Heart right ventricle (tissue), 16 donors: ENCODE results near the gene NRXN2. TPM values are rescaled to one million over a fixed set of nuclear protein-coding genes. Genes with fewer than 3 reads are reported as not detected.
A peak's percentile ranks its signal among the peaks of the same experiment; 100 is the strongest.

Source experiments
- ATAC-seq, 8 donors: fragments of 200-7000 bp; cut with Tn5 transposase; one replicate each; pipeline ENCODE4 v1.9.1; 2020; ENCODE audit warnings: mild to moderate bottlenecking in 8 of 8, moderate library complexity in 8 of 8, moderate number of reproducible peaks in 1 of 8
- DNase-seq, 2 donors: peaks; one replicate each; pipeline ENCODE4 v3.0.0-alpha.2; 2020
- H3K27ac ChIP-seq, 10 donors: fragments of 200-600 bp; sonication (generic) in 2 of 10; one replicate each; pipeline versions ENCODE4 v1.5.0 to v1.8.0; 2020 to 2022; ENCODE audit warnings: mild to moderate bottlenecking in 3 of 10
- H3K27me3 ChIP-seq, 7 donors: fragments of 200-600 bp; one replicate each; pipeline ENCODE4 v1.8.0; 2021 to 2022; ENCODE audit warnings: mild to moderate bottlenecking in 2 of 7
- H3K36me3 ChIP-seq, 9 donors: fragments of 200-600 bp; sonication (generic) in 1 of 9; one replicate each; pipeline versions ENCODE4 v1.5.0 to v1.8.0; 2020 to 2022; ENCODE audit warnings: mild to moderate bottlenecking in 2 of 9
- H3K4me1 ChIP-seq, 9 donors: fragments of 200-600 bp; sonication (generic) in 1 of 9; one replicate each; pipeline versions ENCODE4 v1.5.0 to v1.8.0; 2020 to 2022; ENCODE audit warnings: mild to moderate bottlenecking in 4 of 9
- H3K4me3 ChIP-seq, 10 donors: fragments of 200-600 bp; sonication (generic) in 2 of 10; one replicate each; pipeline versions ENCODE4 v1.5.0 to v1.8.0; 2020 to 2022; ENCODE audit warnings: mild to moderate bottlenecking in 7 of 10, moderate library complexity in 2 of 10
- H3K9me3 ChIP-seq, 11 donors: fragments of 200-600 bp in 10 of 11; sonication (generic) in 2 of 11; one replicate each; pipeline versions ENCODE4 v1.5.0 to v1.8.0; 2013 to 2022; ENCODE audit warnings: mild to moderate bottlenecking in 2 of 11, control low read depth in 1 of 11, moderate library complexity in 1 of 11
- CTCF ChIP-seq, 9 donors: fragments of 200-600 bp; sonication (generic) in 2 of 9; IDR thresholded peaks; one replicate each; pipeline versions ENCODE4 v1.5.0 to v1.8.0; 2021 to 2022; ENCODE audit warnings: antibody characterized with exemption in 9 of 9, mild to moderate bottlenecking in 5 of 9, moderate library complexity in 1 of 9
- WGBS, 2 donors: extraction: QIAGEN DNeasy Blood & Tissue Kit; methylation state at CpG; one replicate each; pipeline ENCODE4 v1.1.7; 2013; ENCODE audit warnings: inconsistent platforms in 1 of 2; 5-methylcytosine and 5-hydroxymethylcytosine counted together
- intact Hi-C, 10 donors: fragments of 100-400 bp; cut with DNase I; formaldehyde crosslinking; loops; one replicate each; pipeline versions ENCODE4 v1.11.1 to v1.14.2; 2022
- polyA plus RNA-seq, 2 donors: library from polyadenylated mRNA; stranded (reverse); fragments of 200-250 nt; gene quantifications; one replicate each; pipeline ENCODE4 v1.2.3, GENCODE V29; 2013
- total RNA-seq, 10 donors: library from RNA; stranded (reverse); fragmentation: NEBNext Ultra II Directional in 3 of 10; extraction: Animal tissue kit (Norgen Biotek cat#: 25700) in 3 of 10; gene quantifications; one replicate each; pipeline versions ENCODE4 v1.2.1 to v1.2.4, GENCODE V29; 2021 to 2023
- donor health status: Arrhythmogenic right ventricular cardiomyopathy.
- donor health status: ischemic (EF 13 %, LVEDD 7.1; RV severe dilation, severe dysfunction).
- donor health status: healthy with polysubstance abuse.
- donor health status: DM: no; HTN: yes; CAD: no.
- donor health status: DM: no; HTN: no; CAD: no.
- donor health status: ischemic (EF 25% LVEDD 6.9; RV normal size, moderate dysfunction).
- donor health status: ischemic (EF 25% LVEDD 5.7; RV mildly dilated, moderate dysfunction).
- donor health status: healthy.
- donor health status: DM: yes; HTN: yes; CAD: no.
- donor health status: Ischemic cardiomyopathy.
- donor health status: ischemic (EF 35%, LVEDD 5.7; RV mildly dilated, moderate dysfunction).
- donor health status: nonischemic (EF 11% LVEDD 7.7; RV severe dilation, severe dysfunction).
- donor health status: DM: yes; HTN: yes; CAD: no.
- donor health status: PGD.
- donor health status: ischemic (EF 29% LVEDD 5.4; RV normal size, mild dysfunction).
- donor health status: nonischemic (EF 23%, LVEDD 6.1; RV moderate dilation, normal function).

Gene NRXN2
- total and polyA plus RNA-seq, 12 donors: 0.45 to 5.5 (median 1.4) TPM

DNA sequence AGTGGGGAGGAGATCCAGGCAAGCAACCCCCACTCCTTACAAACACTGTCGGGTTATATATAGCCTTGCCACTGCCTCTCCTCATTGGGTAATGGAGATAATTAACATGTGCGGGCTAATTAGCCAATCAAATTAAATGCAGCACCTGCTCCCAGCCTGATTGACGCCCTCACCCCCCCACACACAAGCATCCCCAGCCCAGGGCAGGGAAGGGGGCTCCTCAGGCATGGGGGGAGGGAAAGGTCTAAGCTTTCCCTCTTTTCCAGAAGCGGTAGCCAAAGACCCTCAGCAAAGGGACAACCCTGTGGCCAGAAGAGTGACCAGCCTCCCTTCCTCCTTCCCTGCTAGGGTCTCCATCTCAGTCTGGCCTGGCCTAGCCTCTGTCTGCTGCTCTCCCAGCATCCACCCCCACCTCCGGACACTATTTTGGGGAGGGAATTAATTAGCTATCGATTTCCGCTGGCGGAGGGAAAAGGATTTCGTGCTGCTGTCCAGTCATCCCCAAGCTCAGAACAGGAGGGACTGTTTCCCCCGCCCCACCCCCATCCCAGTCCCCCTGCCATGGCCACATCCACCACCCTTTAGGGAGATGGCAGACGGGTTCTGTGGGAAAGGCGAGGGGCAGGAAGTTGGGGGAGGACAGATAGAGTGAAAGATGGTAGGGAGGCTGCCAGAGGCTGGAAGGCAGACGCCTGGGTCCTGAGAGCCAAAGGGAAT lies 7.1 kb downstream of the NRXN2 start:
- Histone ChIP-seq H3K4me3 (no peak overlapping the region), H3K4me1 (peaks cover 0 to 8% (median 0%) of the 10 kb centered on the region in 9 donors), H3K36me3 (no peaks in the 10 kb centered on the region), H3K27ac (no peak overlapping the region), H3K27me3 (peaks cover 30 to 100% (median 98%) of the 10 kb centered on the region in 7 donors), H3K9me3 (no peaks in the 10 kb centered on the region)
- intact Hi-C loops: no loop called here
- DNase-seq (no peak), ATAC-seq (no peak)
- no peak for TF ChIP-seq CTCF (IDR thresholded peaks at IDR 0.05)
- WGBS, 2 donors: 46 to 50% methylated on average over 13 of the region's 13 CpGs

DNA sequence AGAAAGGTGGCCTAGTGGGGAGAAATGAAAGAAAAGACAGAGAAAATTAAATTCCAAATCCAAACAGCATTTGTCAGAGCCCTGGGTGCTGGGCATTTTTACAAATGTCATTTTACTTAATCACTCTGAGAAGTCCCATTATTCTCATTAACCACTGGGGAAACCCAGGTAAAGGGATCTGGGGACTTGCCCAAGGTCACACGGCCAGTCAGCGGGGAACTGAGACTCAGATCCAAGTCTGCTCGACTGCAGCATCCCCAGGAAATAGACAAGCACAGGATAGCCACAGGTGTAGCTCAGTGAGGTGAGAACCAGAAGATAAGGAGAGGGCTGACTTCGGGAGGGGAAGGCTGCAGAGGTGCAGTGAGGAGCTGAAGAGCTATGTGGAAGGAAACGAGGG lies 7.9 kb downstream of the NRXN2 start:
- no peak for ATAC-seq
- intact Hi-C loops: no loop called here
- Histone ChIP-seq H3K4me1 (peaks cover 0 to 8% (median 0%) of the 10 kb centered on the region in 9 donors), H3K9me3 (no peaks in the 10 kb centered on the region), H3K27me3 (peaks cover 32 to 100% (median 98%) of the 10 kb centered on the region in 7 donors), H3K27ac (no peak overlapping the region), H3K4me3 (no peak overlapping the region), H3K36me3 (no peaks in the 10 kb centered on the region)
- 53 to 66% methylated on average over 5 of the region's 5 CpGs for WGBS, 2 donors
- TF ChIP-seq CTCF (IDR thresholded peaks at IDR 0.05): no peak
- DNase-seq: no peak

DNA sequence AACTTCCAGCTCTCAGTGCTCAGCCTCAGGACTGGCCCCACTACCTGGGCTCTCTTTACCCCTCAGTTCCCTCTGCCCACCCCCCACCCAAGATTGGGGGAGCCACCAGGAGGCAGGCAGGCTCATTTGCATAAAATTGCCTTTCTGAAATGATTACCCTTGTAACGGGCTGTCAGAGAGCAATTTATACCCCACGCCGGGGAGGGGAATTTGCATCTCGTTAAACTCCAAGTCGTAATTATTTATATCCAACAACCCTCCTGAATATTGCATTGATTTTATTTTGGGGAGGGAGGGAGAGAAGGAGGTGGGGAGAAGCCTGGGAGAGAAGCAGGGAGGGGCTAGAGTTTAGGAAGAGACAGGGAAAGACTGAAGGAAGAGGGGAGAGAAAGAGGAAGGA lies 8.3 kb downstream of the NRXN2 start:
- TF ChIP-seq CTCF (IDR thresholded peaks at IDR 0.05): no peak
- Histone ChIP-seq H3K4me1 (peaks cover 0 to 8% (median 0%) of the 10 kb centered on the region in 9 donors), H3K27me3 (peaks cover 32 to 100% (median 98%) of the 10 kb centered on the region in 7 donors), H3K4me3 (no peak overlapping the region), H3K27ac (no peak overlapping the region), H3K36me3 (no peaks in the 10 kb centered on the region), H3K9me3 (no peaks in the 10 kb centered on the region)
- ATAC-seq (no peak), DNase-seq (no peak)
- intact Hi-C loops: no loop called here
- 62 to 63% methylated on average over 5 of the region's 5 CpGs for WGBS, 2 donors

GRCh38 chr11:64713781-64714363 lies 9.1 kb downstream of the NRXN2 start:
- H3K4me1 ChIP-seq: peaks cover 0 to 8% (median 0%) of the 10 kb centered on the region in 9 donors
- H3K36me3 ChIP-seq: no peaks in the 10 kb centered on the region
- no peaks in the 10 kb centered on the region for H3K9me3 ChIP-seq
- intact Hi-C loops: no loop called here
- no peak for TF ChIP-seq CTCF (IDR thresholded peaks at IDR 0.05)
- H3K27me3 ChIP-seq: peaks cover 32 to 100% (median 98%) of the 10 kb centered on the region in 7 donors
- ATAC-seq (no peak), DNase-seq (no peak)
- peak overlapping the region in 1 of 10 donors; percentile 7 for H3K4me3 ChIP-seq
- WGBS, 2 donors: 4 to 6% methylated on average over 39 of the region's 39 CpGs
- H3K27ac ChIP-seq: no peak overlapping the region
